ENCODE results near the gene C16orf95.
"Not testable (repeated sequence)": the region's sequence is repeated elsewhere in the genome, so short reads cannot be mapped to it uniquely, and the experiment has no call there.

The C16orf95 gene

DNA sequence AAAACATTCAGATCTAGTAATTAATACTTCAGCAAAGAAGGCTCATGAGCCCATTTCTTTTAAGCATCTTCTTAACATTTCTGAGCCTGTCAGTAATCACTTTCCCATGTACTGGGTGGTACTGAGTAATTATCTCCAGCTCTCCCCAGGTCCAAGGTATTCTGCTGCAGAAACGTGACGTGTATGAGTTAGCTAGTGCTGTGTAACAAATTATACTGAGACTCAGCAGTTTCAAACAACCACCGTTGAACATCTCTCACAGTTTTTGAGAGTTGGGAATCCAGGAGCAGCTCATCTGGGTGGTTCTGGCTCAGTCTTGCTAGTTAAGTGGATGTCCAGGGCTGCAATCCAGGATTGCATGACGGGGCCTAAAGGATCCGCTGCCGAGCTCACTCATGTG, 25.2 kb downstream of the C16orf95 start:
- DNase-seq (ENCODE audit: low read depth in 3 of 3): no peak

- no peak for DNase-seq (ENCODE audit: low read depth in 3 of 3)
These were observed 28.3 kb downstream of the C16orf95 start for GRCh38 chr16:87288753-87289362.

DNA sequence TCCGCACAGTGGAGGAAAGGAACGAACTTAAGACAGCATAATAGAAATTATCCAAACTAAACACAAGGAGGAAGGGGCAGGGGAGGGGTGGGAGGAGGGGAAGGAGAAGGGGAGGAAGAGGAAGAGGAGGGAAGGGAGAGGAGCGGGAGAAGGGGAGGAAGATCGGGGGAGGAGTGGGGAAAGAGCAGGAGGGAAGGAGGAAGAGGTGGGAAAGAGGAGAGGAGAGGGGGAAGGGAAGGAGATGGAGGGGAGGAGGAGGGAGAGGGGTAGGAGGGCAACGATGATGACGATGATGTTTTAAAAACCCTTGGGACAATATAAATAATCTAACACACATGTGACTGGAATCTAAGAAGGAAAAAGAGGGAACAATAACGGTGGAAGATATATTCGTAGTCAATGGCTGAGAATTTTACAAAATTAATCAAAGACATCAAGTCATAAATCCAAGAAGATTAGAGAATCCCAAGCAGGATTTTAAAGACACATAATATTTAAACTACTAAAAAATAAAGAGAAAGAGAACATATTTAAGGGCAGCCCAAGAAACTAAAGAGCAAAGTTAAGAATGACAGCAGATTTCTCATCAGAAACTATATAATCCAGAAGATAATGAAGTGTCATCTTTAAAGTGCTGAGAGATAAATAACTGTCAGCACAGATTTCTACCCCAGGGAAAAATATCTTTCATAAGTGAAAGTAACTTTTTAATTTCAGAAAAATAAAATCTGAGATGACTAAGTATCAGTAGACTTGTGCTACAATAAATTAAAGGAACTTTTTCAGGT, 30.2 kb downstream of the C16orf95 start:
- no peak for DNase-seq (ENCODE audit: low read depth in 3 of 3)

DNA sequence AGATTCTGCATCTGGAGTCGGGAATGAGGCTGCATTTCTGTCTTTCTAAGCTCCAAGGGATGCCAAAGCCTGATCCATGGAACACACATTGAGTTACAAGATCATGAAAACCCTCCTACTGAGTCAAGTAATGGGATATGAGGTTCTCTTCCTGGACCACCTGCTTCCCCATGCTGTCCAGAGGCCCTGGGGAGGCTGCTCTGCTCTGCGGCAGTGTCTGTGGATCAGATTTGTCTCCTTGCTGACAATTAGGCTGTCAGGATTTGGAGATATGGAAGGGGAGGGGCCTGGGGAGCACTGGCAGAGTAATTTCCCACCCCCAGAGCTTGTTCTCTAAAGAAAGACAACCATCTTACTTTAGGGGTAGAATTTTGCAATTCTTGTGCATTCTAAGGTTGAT, 33.0 kb downstream of the C16orf95 start:
- no peak for DNase-seq (ENCODE audit: low read depth in 3 of 3)

- DNase-seq (ENCODE audit: low read depth in 3 of 3): no peak
These were observed 38.0 kb downstream of the C16orf95 start for GRCh38 chr16:87279094-87279658.

GRCh38 chr16:87278191-87279093, 38.8 kb downstream of the C16orf95 start:
- DNase-seq (ENCODE audit: low read depth in 3 of 3): peak in 1 of 3 experiments; percentile 17

GRCh38 chr16:87276924-87277323, 40.3 kb downstream of the C16orf95 start:
- DNase-seq (ENCODE audit: low read depth in 3 of 3): no peak

DNA sequence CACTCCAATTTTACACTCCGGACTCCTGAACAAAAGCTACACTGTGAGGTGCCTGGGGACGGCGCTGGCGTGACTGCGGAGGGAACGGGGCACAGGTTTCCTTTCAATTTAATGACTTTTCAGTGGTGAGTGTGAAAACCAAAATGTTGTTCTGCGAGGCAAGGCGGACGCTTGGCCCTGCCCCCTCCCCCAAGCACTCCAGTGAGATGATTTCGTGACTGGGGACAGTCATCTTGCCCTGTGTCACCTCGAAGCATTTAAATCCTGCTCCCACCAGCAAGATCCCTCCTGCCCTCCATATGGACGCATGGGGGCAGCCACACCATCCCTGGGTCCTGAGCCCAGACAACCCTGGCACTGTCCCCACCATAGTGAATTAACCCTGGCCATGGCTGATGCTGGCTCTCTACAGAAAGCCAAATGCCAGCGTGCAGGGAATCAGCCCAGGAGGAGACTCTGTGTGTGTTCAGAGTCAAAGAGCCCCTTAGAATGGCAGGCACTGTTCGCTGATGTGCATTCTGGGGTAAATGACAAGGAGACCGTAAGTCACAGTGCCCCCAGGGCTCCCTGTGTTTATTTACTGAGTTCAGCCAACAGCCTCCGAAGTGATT, 41.0 kb downstream of the C16orf95 start:
- no peak for DNase-seq (ENCODE audit: low read depth in 3 of 3)

- DNase-seq (ENCODE audit: low read depth in 3 of 3): no peak
These were observed 42.4 kb downstream of the C16orf95 start for GRCh38 chr16:87274794-87275193.

GRCh38 chr16:87273471-87274030, 43.6 kb downstream of the C16orf95 start:
- no peak for DNase-seq (ENCODE audit: low read depth in 3 of 3)

- no peak for DNase-seq (ENCODE audit: low read depth in 3 of 3)
These were observed 45.9 kb downstream of the C16orf95 start for GRCh38 chr16:87271256-87271655.

DNA sequence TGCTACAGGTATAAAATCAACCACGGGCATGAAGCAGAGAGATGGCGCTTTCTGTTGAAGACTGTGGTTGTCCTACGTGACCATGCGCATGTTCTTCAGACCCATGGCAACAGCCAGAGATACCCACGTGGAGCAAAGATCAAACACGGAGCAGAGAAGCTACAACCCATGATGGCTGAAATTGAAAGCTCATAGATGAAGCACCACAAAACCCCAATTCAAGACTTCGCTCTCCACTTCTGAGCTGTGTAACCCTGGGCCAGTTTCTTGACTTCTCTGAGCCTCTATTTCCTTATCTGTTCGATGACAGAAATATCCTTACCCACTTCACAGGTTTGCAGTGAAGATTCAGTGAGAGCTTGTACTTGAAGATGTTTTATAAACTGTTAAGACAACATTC, 49.6 kb downstream of the C16orf95 start:
- DNase-seq (ENCODE audit: low read depth in 3 of 3): no peak

GRCh38 chr16:87266846-87267245, 50.3 kb downstream of the C16orf95 start:
- DNase-seq (ENCODE audit: low read depth in 3 of 3): no peak

DNA sequence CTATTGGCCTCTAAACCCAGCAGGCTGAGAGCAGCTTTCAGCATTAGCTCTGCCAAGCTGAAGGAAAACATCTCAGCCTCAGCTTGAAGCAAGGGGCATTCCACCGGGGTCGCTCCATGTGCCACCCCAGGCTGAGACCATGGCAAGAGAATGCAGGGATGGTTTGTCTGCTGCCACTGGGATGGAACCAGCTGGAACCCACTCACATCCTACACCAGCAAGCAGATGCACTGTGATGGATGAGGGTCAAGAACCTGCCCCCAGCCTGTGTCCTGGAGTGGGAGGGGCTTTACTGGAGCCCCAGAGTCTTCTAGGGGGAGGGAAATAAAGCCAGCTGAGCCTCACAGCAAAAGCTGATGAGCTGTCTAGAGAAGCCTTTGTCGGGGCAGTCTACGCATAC, 51.9 kb downstream of the C16orf95 start:
- DNase-seq (ENCODE audit: low read depth in 3 of 3): no peak

DNA sequence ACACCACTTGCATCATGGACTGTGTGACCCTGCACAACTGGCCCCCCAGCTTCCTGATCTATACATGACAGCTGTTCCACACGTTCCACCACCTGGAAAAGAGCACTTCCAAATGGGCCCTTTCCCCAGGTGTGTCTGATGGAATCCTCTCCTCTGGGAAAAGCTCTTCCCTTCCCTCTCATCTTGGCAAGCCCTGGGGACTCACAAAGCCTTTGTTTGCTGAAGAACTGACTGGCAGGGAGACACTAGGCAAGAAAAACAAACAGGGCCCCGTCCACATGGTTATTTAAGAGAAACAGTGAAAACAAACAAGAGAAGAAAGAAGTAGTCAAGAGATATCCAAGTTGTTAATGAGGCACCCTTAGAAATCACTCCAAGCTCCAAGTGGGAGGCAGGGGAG, 52.6 kb downstream of the C16orf95 start:
- DNase-seq (ENCODE audit: low read depth in 3 of 3): no peak

DNA sequence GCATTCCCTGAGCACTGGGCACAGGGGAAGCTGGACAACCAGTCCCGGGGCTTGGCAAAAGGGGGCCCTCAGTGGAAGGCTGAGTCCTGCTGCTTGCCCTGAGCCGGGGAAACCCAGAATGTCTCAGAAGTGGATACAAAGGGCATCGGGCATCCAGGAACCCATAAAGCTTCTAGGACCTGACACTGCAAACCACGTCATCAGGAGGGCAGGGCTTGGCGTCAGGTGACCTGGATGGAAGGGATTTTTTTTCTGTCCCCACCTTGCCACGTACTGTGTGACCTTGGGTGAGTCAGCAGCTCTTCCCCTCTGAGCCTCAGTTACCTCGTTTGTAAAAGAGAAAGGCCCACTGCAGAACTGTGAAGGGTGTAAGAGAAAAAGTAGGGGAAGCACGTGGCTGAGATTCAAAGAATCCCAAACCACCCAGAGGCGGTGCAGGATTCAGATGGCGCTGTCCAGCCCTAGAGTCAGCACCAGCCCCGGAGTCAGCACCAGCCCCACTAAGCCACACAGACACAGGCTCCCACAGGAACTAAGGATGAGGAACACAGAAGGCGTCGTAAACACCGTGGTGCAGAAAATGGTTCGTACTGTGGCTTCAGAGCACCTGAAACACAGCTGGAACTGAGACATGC, 53.7 kb downstream of the C16orf95 start:
- DNase-seq (ENCODE audit: low read depth in 3 of 3): no peak

GRCh38 chr16:87259431-87259830, 57.8 kb downstream of the C16orf95 start:
- DNase-seq (ENCODE audit: low read depth in 3 of 3): no peak

DNA sequence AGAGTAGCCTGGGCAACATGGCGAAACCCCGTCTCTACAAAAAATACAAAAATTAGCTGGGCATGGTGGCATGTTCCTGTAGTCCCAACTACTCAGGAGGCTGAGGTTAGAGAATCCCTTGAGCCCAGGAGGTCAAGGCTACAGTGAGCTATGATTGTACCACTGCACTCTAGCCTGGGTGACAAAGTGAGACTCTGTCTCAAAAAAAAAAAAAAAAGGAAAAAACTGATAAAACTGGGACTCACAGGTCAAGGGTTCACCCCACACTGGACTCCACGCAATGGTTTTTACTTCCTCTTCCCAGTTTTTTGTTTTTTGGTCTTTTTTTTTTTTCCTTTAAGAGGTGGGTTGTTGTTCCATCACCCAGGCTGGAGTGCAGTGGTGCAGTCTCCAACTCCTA, 58.5 kb downstream of the C16orf95 start:
- not testable (repeated sequence) for DNase-seq (ENCODE audit: low read depth in 3 of 3)

- DNase-seq (ENCODE audit: low read depth in 3 of 3): no peak
These were observed 61.3 kb downstream of the C16orf95 start for GRCh38 chr16:87255866-87256265.

DNA sequence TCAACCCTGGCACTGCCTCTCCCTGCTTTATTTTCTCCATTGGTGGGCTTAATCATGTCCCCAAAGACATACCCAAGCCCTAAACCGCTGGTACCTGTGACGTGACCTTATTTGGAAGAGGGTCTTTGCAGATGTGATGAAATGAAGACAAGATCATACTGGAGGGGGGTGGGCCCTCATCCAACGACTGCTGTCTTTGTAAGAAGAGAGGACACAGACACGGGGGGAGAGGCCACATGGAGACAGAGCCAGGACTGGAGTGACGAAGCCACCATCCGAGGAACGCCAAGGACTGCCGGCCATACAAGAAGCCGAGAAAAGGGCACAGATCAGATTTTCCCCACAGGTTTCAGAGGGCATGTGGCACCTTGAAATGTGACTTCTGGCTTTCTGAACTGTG, 62.5 kb downstream of the C16orf95 start:
- no peak for DNase-seq (ENCODE audit: low read depth in 3 of 3)

DNA sequence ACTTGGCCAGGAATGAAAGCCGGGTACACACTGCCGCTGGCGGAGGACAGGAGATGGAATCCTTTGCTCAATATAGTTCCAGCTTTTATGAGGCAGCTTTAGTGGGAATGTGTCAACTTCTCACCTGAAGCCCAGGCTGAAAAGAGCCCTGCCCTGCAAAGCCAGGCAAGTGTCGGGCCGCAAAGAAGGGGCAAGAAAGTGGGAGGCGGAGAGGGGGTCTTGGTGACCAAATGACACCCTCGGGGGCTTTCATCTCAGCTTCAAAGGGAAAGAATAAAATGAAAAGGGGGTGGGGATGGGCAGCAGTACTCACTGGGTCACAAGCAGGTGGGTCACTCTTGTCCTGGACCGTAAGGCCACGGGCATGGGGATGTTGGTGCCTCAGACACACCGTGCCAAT, 62.9 kb downstream of the C16orf95 start:
- no peak for DNase-seq (ENCODE audit: low read depth in 3 of 3)
